Fibroblast of mammary gland (primary cell): ENCODE data around the gene CNGB1.
"Not testable (repeated sequence)": the region's sequence is repeated elsewhere in the genome, so short reads cannot be mapped to it uniquely, and the experiment has no call there.

Experiments used
- DNase-seq: peaks from one replicate; pipeline ENCODE4 v3.0.0-alpha.2; 2010; ENCODE audit warnings: low read depth
- H3K4me3 ChIP-seq: 2 replicates; pipeline ENCODE4 v1.5.1; 2011; ENCODE audit warnings: low read depth, mild to moderate bottlenecking, low read length, moderate library complexity; ENCODE audit not compliant: control insufficient read depth
- CTCF ChIP-seq: conservative IDR thresholded peaks from 2 replicates; pipeline ENCODE4 v1.5.1; 2011; ENCODE audit warnings: low read depth, low read length, inconsistent platforms; ENCODE audit not compliant: control insufficient read depth, insufficient read depth

The CNGB1 gene

GRCh38 chr16:57882206-57882605, 88.7 kb downstream of the CNGB1 start:
- no peak for DNase-seq
- no peak overlapping the region for H3K4me3 ChIP-seq
- no peak for TF ChIP-seq CTCF

- H3K4me3 ChIP-seq = no peak overlapping the region
- no peak for DNase-seq
- TF ChIP-seq CTCF = no peak
These were observed 92.3 kb downstream of the CNGB1 start for GRCh38 chr16:57878586-57878985.

- no peak for DNase-seq
- TF ChIP-seq CTCF = no peak
- H3K4me3 ChIP-seq = no peak overlapping the region
These were observed 94.7 kb downstream of the CNGB1 start for GRCh38 chr16:57876210-57876609.

GRCh38 chr16:57875347-57875746, 95.6 kb downstream of the CNGB1 start:
- TF ChIP-seq CTCF = no peak
- H3K4me3 ChIP-seq = no peak overlapping the region

GRCh38 chr16:57873218-57873617, 97.7 kb downstream of the CNGB1 start:
- no peak for TF ChIP-seq CTCF
- no peak for DNase-seq
- no peak overlapping the region for H3K4me3 ChIP-seq

More at GRCh38 chr16:57875347-57875746, 95.6 kb downstream of the CNGB1 start:
- no peak for DNase-seq

- DNase-seq, H3K4me3 ChIP-seq: not testable (repeated sequence)
These were observed 98.2 kb downstream of the CNGB1 start for GRCh38 chr16:57872764-57873163.

- H3K4me3 ChIP-seq = no peak overlapping the region
- DNase-seq = peak; percentile 73
- TF ChIP-seq CTCF = no peak
These were observed 99.5 kb downstream of the CNGB1 start for GRCh38 chr16:57871456-57871855.
